ENCODE results near the gene TMEM247. TPM values are rescaled to one million over a fixed set of nuclear protein-coding genes. Genes with fewer than 3 reads are reported as not detected.

Gene TMEM247
- total and polyA plus RNA-seq, 10 of the 15 experiments (the other 5 are each of a cell fraction or from before 2014, with no cell fraction given), result not detected

DNA sequence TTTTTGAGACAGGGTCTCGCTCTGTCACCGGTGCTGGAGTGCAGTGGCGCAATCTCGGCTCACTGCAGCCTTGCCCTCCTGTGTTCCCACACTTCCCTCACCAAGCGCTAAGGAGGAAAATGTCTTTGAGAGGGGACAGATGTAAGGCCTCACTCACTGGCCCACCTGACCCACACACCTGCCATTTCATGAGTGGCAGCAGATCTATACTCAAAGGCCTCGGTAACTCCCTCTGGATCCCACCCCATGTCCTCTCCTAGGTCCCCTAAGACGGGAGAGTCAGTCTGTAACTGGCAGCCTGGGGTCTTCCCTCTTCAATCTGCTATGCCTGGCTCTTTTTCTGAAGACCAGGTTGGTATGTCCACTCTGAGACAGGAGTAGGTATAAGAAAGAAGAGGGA is 12.9 kb downstream of the TMEM247 start:
- no peak for FAIRE-seq
- Histone ChIP-seq H3K4me3 (no peak overlapping the region), H3K27ac (ENCODE audit: control insufficient read depth, insufficient read depth) (no peak overlapping the region), H3K36me3 (ENCODE audit: control insufficient read depth in 2 of 2, insufficient read depth in 2 of 2, low read length in 1 of 2) (no peaks in the 10 kb centered on the region), H3K79me2 (ENCODE audit: control insufficient read depth, insufficient read depth, low read length) (no peaks in the 10 kb centered on the region), H2AFZ (ENCODE audit: control insufficient read depth, low read depth, low read length) (no peak overlapping the region), H4K20me1 (ENCODE audit: control insufficient read depth, insufficient read depth) (no peaks in the 10 kb centered on the region), H3K9me3 (replicated peaks; ENCODE audit: control insufficient read depth, insufficient read depth, low read length) (no peaks in the 10 kb centered on the region), H3K27me3 (replicated peaks in 1 of 2; ENCODE audit: control insufficient read depth in 2 of 2, insufficient read depth in 2 of 2, low read length in 1 of 2) (no peaks in the 10 kb centered on the region), H3K4me2 (ENCODE audit: control insufficient read depth, insufficient read depth) (no peak overlapping the region), H3K9ac (ENCODE audit: control insufficient read depth, insufficient read depth, low read length) (no peak overlapping the region), H3K4me1 (ENCODE audit: control insufficient read depth, insufficient read depth, low read length) (peaks cover 30% of the 10 kb centered on the region)
- no peak for ATAC-seq
- 90% methylated on average over 7 of the region's 7 CpGs for WGBS (ENCODE audit: insufficient coverage, insufficient replicate concordance, low lambda C conversion rate, missing lambda C conversion rate)
- no peak for DNase-seq (ENCODE audit: low read depth, low spot score)
- TF ChIP-seq CBX3 (IDR thresholded peaks at IDR 0.05; ENCODE audit: borderline replicate concordance, low read depth) (no peak), SIN3A (IDR thresholded peaks at IDR 0.05; ENCODE audit: low read depth, low read length) (no peak), CEBPB (IDR thresholded peaks at IDR 0.05; ENCODE audit: borderline replicate concordance in 1 of 2, low read depth in 2 of 2, low read length in 2 of 2) (no peak), PAX8 (IDR thresholded peaks at IDR 0.05) (no peak), SREBF1 (IDR thresholded peaks at IDR 0.05; ENCODE audit: low read length) (no peak), STAT3 (IDR thresholded peaks at IDR 0.05; ENCODE audit: low read depth, low read length) (no peak), SP1 (IDR thresholded peaks at IDR 0.05; ENCODE audit: low read depth, low read length) (no peak), BHLHE40 (IDR thresholded peaks at IDR 0.05; ENCODE audit: borderline replicate concordance in 1 of 2, low read depth in 2 of 2, low read length in 1 of 2) (no peak)
- TF ChIP-seq, protein P1, sequence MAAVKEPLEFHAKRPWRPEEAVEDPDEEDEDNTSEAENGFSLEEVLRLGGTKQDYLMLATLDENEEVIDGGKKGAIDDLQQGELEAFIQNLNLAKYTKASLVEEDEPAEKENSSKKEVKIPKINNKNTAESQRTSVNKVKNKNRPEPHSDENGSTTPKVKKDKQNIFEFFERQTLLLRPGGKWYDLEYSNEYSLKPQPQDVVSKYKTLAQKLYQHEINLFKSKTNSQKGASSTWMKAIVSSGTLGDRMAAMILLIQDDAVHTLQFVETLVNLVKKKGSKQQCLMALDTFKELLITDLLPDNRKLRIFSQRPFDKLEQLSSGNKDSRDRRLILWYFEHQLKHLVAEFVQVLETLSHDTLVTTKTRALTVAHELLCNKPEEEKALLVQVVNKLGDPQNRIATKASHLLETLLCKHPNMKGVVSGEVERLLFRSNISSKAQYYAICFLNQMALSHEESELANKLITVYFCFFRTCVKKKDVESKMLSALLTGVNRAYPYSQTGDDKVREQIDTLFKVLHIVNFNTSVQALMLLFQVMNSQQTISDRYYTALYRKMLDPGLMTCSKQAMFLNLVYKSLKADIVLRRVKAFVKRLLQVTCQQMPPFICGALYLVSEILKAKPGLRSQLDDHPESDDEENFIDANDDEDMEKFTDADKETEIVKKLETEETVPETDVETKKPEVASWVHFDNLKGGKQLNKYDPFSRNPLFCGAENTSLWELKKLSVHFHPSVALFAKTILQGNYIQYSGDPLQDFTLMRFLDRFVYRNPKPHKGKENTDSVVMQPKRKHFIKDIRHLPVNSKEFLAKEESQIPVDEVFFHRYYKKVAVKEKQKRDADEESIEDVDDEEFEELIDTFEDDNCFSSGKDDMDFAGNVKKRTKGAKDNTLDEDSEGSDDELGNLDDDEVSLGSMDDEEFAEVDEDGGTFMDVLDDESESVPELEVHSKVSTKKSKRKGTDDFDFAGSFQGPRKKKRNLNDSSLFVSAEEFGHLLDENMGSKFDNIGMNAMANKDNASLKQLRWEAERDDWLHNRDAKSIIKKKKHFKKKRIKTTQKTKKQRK (IDR thresholded peaks at IDR 0.05; ENCODE audit: low read depth, low read length), result no peak
- TF ChIP-seq, protein P2, sequence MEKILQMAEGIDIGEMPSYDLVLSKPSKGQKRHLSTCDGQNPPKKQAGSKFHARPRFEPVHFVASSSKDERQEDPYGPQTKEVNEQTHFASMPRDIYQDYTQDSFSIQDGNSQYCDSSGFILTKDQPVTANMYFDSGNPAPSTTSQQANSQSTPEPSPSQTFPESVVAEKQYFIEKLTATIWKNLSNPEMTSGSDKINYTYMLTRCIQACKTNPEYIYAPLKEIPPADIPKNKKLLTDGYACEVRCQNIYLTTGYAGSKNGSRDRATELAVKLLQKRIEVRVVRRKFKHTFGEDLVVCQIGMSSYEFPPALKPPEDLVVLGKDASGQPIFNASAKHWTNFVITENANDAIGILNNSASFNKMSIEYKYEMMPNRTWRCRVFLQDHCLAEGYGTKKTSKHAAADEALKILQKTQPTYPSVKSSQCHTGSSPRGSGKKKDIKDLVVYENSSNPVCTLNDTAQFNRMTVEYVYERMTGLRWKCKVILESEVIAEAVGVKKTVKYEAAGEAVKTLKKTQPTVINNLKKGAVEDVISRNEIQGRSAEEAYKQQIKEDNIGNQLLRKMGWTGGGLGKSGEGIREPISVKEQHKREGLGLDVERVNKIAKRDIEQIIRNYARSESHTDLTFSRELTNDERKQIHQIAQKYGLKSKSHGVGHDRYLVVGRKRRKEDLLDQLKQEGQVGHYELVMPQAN (conservative IDR thresholded peaks at IDR 0.05), result no peak
- ChIA-PET SMC1A (ENCODE audit: uncharacterized antibody, unreplicated experiment) (interaction anchor here (1.0 to 12.4 kb wide), 4 partner anchors 9 to 77 kb away, joined by 5 to 89 read pairs (median 10); no protein-coding TSS in a partner anchor), RAD21 (ENCODE audit: unreplicated experiment) (interaction anchor here (1.1 to 1.5 kb wide), 2 partner anchors 45 to 57 kb away, joined by 6 to 7 read pairs; no protein-coding TSS in a partner anchor), POLR2A (interaction anchor here (1.0 to 2.4 kb wide), 4 partner anchors 10 to 77 kb away, joined by 3 to 14 read pairs (median 6); no protein-coding TSS in a partner anchor), CTCF (interaction anchor here (1.6 to 2.2 kb wide), 5 partner anchors 10 to 110 kb away, joined by 4 to 7 read pairs (median 5); no protein-coding TSS in a partner anchor)
- intact Hi-C loops (cut with micrococcal nuclease; ENCODE audit: unreplicated experiment), result no loop called here
- no TSS peak for BruUV-seq (replicated peaks)
- in situ Hi-C loops (cut with MboI), result no loop called here

Data from GM12878 (cell line).